Trophoblast cell (in vitro differentiated cells and primary cell): Measurements from ENCODE around the gene KPTN.

Experiments used
- DNase-seq, 2 donors: peaks; one replicate each; pipeline ENCODE4 v3.0.0-alpha.2; 2016
- H2AFZ ChIP-seq: 2 replicates; pipeline ENCODE4 v1.6.1; 2013; ENCODE audit warnings: low read length, moderate library complexity, mild to moderate bottlenecking; ENCODE audit not compliant: insufficient read depth, poor library complexity
- H2AK5ac ChIP-seq: 2 replicates; pipeline ENCODE4 v1.6.1; 2013; ENCODE audit warnings: mild to moderate bottlenecking, low read length
- H2BK120ac ChIP-seq: 2 replicates; pipeline ENCODE4 v1.6.1; 2013; ENCODE audit warnings: low read length, mild to moderate bottlenecking, moderate library complexity; ENCODE audit not compliant: insufficient read depth, poor library complexity
- H2BK12ac ChIP-seq: 2 replicates; pipeline ENCODE4 v1.6.1; 2013; ENCODE audit warnings: mild to moderate bottlenecking, low read length, moderate library complexity
- H2BK5ac ChIP-seq: 2 replicates; pipeline ENCODE4 v1.6.1; 2013; ENCODE audit warnings: low read length, low read depth, moderate library complexity, mild to moderate bottlenecking; ENCODE audit not compliant: poor library complexity
- H3K14ac ChIP-seq: 2 replicates; pipeline ENCODE4 v1.6.1; 2013; ENCODE audit warnings: mild to moderate bottlenecking, low read length
- H3K18ac ChIP-seq: 2 replicates; pipeline ENCODE4 v1.6.1; 2013; ENCODE audit warnings: mild to moderate bottlenecking, low read length
- H3K23ac ChIP-seq: 2 replicates; pipeline ENCODE4 v1.6.1; 2013; ENCODE audit warnings: low read length
- H3K27ac ChIP-seq: 2 replicates; pipeline ENCODE4 v1.5.1; 2013; ENCODE audit warnings: low read depth, mild to moderate bottlenecking, inconsistent platforms, low read length, moderate library complexity
- H3K27me3 ChIP-seq: 2 replicates; pipeline ENCODE4 v1.6.1; 2013; ENCODE audit warnings: inconsistent platforms, mild to moderate bottlenecking, low read length, moderate library complexity; ENCODE audit not compliant: insufficient read depth
- H3K36me3 ChIP-seq, 2 experiments: 1 replicate in 1 of 2; 2 replicates in 1 of 2; pipeline ENCODE4 v1.6.1; 2013; ENCODE audit warnings: low read length in 2 of 2, mild to moderate bottlenecking in 2 of 2, moderate library complexity in 1 of 2; ENCODE audit not compliant: insufficient read depth in 2 of 2, control insufficient read depth in 1 of 2
- H3K4ac ChIP-seq: 2 replicates; pipeline ENCODE4 v1.6.1; 2013; ENCODE audit warnings: low read depth, mild to moderate bottlenecking, low read length, moderate library complexity
- H3K4me1 ChIP-seq, 2 experiments: 1 replicate in 1 of 2; 2 replicates in 1 of 2; pipeline ENCODE4 v1.6.1; 2013; ENCODE audit warnings: low read length in 2 of 2, mild to moderate bottlenecking in 2 of 2, moderate library complexity in 1 of 2; ENCODE audit not compliant: insufficient read depth in 2 of 2, control insufficient read depth in 1 of 2
- H3K4me2 ChIP-seq: 2 replicates; pipeline ENCODE4 v1.6.1; 2013; ENCODE audit warnings: inconsistent platforms, mild to moderate bottlenecking, low read length, moderate library complexity
- H3K4me3 ChIP-seq: 2 replicates; pipeline ENCODE4 v1.5.1; 2013; ENCODE audit warnings: mild to moderate bottlenecking, low read depth, low read length, inconsistent platforms
- H3K79me1 ChIP-seq: one replicate; pipeline ENCODE4 v1.6.1; 2013; ENCODE audit warnings: low read length
- H3K79me2 ChIP-seq: 2 replicates; pipeline ENCODE4 v1.6.1; 2013; ENCODE audit warnings: low read length, mild to moderate bottlenecking; ENCODE audit not compliant: control insufficient read depth, insufficient read depth, poor library complexity
- H3K9ac ChIP-seq: 2 replicates; pipeline ENCODE4 v1.6.1; 2013; ENCODE audit warnings: mild to moderate bottlenecking, low read length
- H3K9me3 ChIP-seq: 2 replicates; pipeline ENCODE4 v1.6.1; 2013; ENCODE audit warnings: low read depth, mild to moderate bottlenecking, control low read depth, inconsistent platforms, low read length; ENCODE audit not compliant: insufficient read depth
- H4K12ac ChIP-seq: 2 replicates; pipeline ENCODE4 v1.6.1; 2013; ENCODE audit warnings: low read depth, mild to moderate bottlenecking, low read length, moderate library complexity
- H4K8ac ChIP-seq: 2 replicates; pipeline ENCODE4 v1.6.1; 2013; ENCODE audit warnings: low read depth, mild to moderate bottlenecking, low read length, moderate library complexity
- H4K91ac ChIP-seq: one replicate; pipeline ENCODE4 v1.6.1; 2013; ENCODE audit warnings: low read depth, mild to moderate bottlenecking, low read length, moderate library complexity
- WGBS: extraction: QIAGEN DNeasy Blood & Tissue Kit; methylation state at CpG from one replicate; pipeline ENCODE4 v1.1.7; 2013; ENCODE audit warnings: missing lambda C conversion rate; ENCODE audit not compliant: insufficient read length, insufficient coverage; ENCODE audit errors: extremely low coverage; 5-methylcytosine and 5-hydroxymethylcytosine counted together

KPTN gene

DNA sequence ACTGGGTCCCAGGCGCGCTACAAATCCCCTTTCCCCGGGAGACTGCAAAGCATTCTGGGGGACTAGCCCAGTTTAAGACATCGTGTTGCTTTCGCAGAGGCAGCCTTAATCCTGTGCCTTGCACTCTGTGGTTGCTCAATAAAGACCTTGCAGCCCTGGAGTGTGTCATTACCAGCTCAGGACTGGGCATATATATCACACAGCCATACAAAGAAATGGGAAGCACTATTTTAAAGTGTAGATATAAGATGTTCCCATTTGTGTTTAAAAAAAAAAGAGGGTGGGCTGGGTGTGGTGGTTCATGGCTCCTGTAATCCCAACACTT lies 19.8 kb upstream of the KPTN start:
- Histone ChIP-seq H3K23ac (no peak overlapping the region), H3K18ac (no peak overlapping the region), H2BK120ac (no peak overlapping the region), H2AFZ (no peak overlapping the region), H3K79me1 (no peaks in the 10 kb centered on the region), H3K14ac (no peak overlapping the region), H3K4me3 (no peak overlapping the region), H2AK5ac (no peak overlapping the region), H4K91ac (no peak overlapping the region), H3K4me2 (no peak overlapping the region), H2BK5ac (no peak overlapping the region), H3K36me3 (peaks cover 44 to 47% of the 10 kb centered on the region in 2 experiments), H3K27me3 (no peaks in the 10 kb centered on the region), H4K12ac (no peak overlapping the region), H3K27ac (no peak overlapping the region), H3K79me2 (peaks cover 3% of the 10 kb centered on the region), H3K4me1 (peaks cover 6 to 9% of the 10 kb centered on the region in 2 experiments), H2BK12ac (no peak overlapping the region), H4K8ac (no peak overlapping the region), H3K9me3 (no peaks in the 10 kb centered on the region), H3K9ac (no peak overlapping the region), H3K4ac (no peak overlapping the region)
- no CpG with 5 or more reads among the region's 5 CpGs for WGBS
- no peak for DNase-seq

DNA sequence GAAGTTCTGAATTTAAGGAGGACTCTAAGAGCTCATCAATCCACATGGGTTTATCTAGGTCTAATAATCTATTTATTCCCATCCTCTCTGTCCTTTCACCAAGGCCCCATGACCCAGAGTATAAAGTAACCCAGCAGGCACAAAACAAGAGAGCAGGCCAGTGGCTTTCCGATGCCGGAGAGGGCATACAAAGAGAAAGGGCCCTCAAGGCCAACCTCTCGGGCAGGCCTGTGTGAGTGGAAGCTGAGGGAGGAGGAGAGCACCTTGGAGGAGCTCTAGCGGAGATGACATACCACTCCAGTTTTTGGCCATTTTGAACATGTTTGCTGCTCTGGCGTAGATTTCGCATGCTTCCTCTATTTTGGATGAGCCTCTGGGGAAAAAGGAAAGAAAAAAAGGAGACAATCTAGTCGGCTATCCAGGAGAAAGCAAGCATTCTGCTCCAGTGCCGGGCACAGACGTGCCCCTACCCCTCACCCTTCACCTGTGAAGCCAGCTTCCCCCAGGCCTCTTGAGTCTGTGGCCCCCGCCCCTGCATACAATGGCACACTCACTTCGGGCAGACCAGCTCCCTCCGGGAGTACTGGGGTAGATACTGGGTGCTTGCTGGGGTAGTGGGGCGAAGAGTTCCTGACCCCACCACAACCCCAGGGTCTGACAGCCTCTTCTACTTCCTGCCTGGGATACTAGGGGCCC lies 19.3 kb upstream of the KPTN start:
- WGBS = no CpG with 5 or more reads among the region's 13 CpGs
- DNase-seq = no peak

DNA sequence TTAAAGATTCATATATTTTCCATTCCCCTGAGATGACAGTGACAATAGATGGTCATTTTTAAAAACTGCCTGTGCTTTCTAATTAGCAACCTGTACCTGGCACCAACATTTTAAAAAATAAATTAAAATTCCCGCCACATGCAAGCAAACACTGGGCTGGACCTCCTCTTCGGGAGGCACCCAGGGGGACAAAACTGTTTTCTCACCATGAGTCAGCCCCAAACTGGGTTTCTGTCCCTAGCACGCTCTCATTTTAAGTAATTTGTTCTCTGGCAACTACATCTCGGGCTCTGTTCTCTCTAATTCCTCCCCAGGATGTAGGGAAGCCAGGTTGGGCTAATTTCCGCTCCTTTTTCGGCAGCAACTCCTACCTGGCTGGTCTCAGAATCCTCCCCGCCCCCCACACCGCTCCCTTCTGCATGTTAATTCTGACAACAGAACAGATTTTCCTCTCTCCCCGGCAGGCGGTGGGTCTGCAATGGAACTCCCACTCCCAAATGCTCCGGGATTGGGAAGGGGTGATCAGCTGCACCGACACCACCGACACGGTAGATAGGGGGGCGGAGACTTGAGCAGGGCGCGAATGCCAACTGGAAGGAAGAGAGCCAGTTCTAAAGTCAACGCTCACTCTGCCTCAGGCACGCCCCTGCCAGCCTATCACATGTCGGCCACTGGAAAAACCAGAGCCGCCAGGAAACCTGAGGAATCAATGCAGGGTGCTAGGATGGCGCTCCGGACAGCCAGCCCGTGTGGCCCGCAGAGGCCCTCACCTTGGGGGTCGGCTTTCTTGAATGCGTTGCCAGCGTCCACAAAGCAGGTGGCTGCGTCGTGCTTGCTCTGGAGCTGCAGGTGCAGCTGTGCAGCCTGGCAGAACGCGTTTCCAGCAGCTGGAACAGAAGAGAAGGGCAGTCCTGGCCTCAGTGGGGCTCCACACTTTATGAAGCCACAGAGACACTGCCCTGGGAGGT lies 16.1 kb upstream of the KPTN start:
- Histone ChIP-seq H2BK5ac (no peak overlapping the region), H3K27ac (no peak overlapping the region), H3K4me2 (no peak overlapping the region), H2BK12ac (no peak overlapping the region), H3K9ac (no peak overlapping the region), H3K4ac (no peak overlapping the region), H2BK120ac (no peak overlapping the region), H3K14ac (no peak overlapping the region), H3K27me3 (no peaks in the 10 kb centered on the region), H3K4me3 (no peak overlapping the region), H3K79me1 (no peaks in the 10 kb centered on the region), H3K36me3 (peaks cover 68 to 72% of the 10 kb centered on the region in 2 experiments), H4K12ac (no peak overlapping the region), H3K4me1 (no peaks in the 10 kb centered on the region), H2AFZ (no peak overlapping the region), H3K18ac (no peak overlapping the region), H3K23ac (no peak overlapping the region), H3K9me3 (no peaks in the 10 kb centered on the region), H2AK5ac (no peak overlapping the region), H3K79me2 (no peaks in the 10 kb centered on the region), H4K91ac (no peak overlapping the region), H4K8ac (no peak overlapping the region)
- no CpG with 5 or more reads among the region's 32 CpGs for WGBS
- DNase-seq = no peak

More for the DNA sequence above, 19.3 kb upstream of the KPTN start:
- H2BK5ac ChIP-seq = no peak overlapping the region
- H3K4me2 ChIP-seq = no peak overlapping the region
- H4K12ac ChIP-seq = no peak overlapping the region
- H2BK120ac ChIP-seq = no peak overlapping the region
- H3K79me2 ChIP-seq = peaks cover 2% of the 10 kb centered on the region
- H3K27me3 ChIP-seq = no peaks in the 10 kb centered on the region
- no peaks in the 10 kb centered on the region for H3K9me3 ChIP-seq
- H3K4ac ChIP-seq = no peak overlapping the region
- H3K27ac ChIP-seq = no peak overlapping the region
- H4K8ac ChIP-seq = no peak overlapping the region
- H3K9ac ChIP-seq = no peak overlapping the region
- no peak overlapping the region for H4K91ac ChIP-seq
- H3K4me3 ChIP-seq = no peak overlapping the region
- no peak overlapping the region for H3K23ac ChIP-seq
- H3K18ac ChIP-seq = no peak overlapping the region
- H2AK5ac ChIP-seq = no peak overlapping the region
- H2BK12ac ChIP-seq = no peak overlapping the region
- H3K14ac ChIP-seq = no peak overlapping the region
- no peaks in the 10 kb centered on the region for H3K79me1 ChIP-seq
- no peak overlapping the region for H2AFZ ChIP-seq
- H3K4me1 ChIP-seq = peaks cover 6 to 7% of the 10 kb centered on the region in 2 experiments
- peaks cover 49 to 51% of the 10 kb centered on the region in 2 experiments for H3K36me3 ChIP-seq

GRCh38 chr19:47499371-47499770 lies 15.4 kb upstream of the KPTN start:
- H2AFZ ChIP-seq = no peak overlapping the region

More at GRCh38 chr19:47499371-47499770, 15.4 kb upstream of the KPTN start:
- H3K27me3 ChIP-seq = no peaks in the 10 kb centered on the region
- no peak overlapping the region for H2BK5ac ChIP-seq
- no peak overlapping the region for H4K91ac ChIP-seq
- H3K27ac ChIP-seq = no peak overlapping the region
- no peak overlapping the region for H2BK120ac ChIP-seq
- H3K9ac ChIP-seq = peak overlapping the region; percentile 16
- no peak overlapping the region for H4K12ac ChIP-seq
- no peak overlapping the region for H4K8ac ChIP-seq
- no peaks in the 10 kb centered on the region for H3K79me2 ChIP-seq
- H3K4me3 ChIP-seq = no peak overlapping the region
- H2BK12ac ChIP-seq = no peak overlapping the region
- DNase-seq = no peak
- H3K79me1 ChIP-seq = no peaks in the 10 kb centered on the region
- peaks cover 68 to 75% of the 10 kb centered on the region in 2 experiments for H3K36me3 ChIP-seq
- no peak overlapping the region for H3K23ac ChIP-seq
- H3K14ac ChIP-seq = no peak overlapping the region
- H3K9me3 ChIP-seq = no peaks in the 10 kb centered on the region
- no CpG with 5 or more reads among the region's 7 CpGs for WGBS
- H3K4me2 ChIP-seq = no peak overlapping the region
- H3K18ac ChIP-seq = no peak overlapping the region
- H3K4ac ChIP-seq = no peak overlapping the region
- H2AK5ac ChIP-seq = no peak overlapping the region
- H3K4me1 ChIP-seq = no peaks in the 10 kb centered on the region
